Measurements from ENCODE around the gene LRRC36. TPM values are rescaled to one million over a fixed set of nuclear protein-coding genes. Genes with fewer than 3 reads are reported as not detected.
"Not testable (repeated sequence)": the region's sequence is repeated elsewhere in the genome, so short reads cannot be mapped to it uniquely, and the experiment has no call there.

Gene LRRC36
- total RNA-seq, 1 experiment from 2014 or later, result 1.1 TPM

- in situ Hi-C loops (cut with HindIII; ENCODE audit: low pct_unique_long_range_greater_than_20kb, low sequenced_read_pairs), result no loop called here
- DNase-seq (ENCODE audit: low read depth, low spot score), result no peak
Observed at GRCh38 chr16:67407788-67408452, 81.3 kb downstream of the LRRC36 start.

- in situ Hi-C loops (cut with HindIII; ENCODE audit: low pct_unique_long_range_greater_than_20kb, low sequenced_read_pairs), result no loop called here
- DNase-seq (ENCODE audit: low read depth, low spot score), result no peak
Observed at GRCh38 chr16:67409631-67410030, 83.0 kb downstream of the LRRC36 start.

- no peak for DNase-seq (ENCODE audit: low read depth, low spot score)
- in situ Hi-C loops (cut with HindIII; ENCODE audit: low pct_unique_long_range_greater_than_20kb, low sequenced_read_pairs), result no loop called here
Observed at GRCh38 chr16:67411339-67411738, 84.7 kb downstream of the LRRC36 start.

- DNase-seq (ENCODE audit: low read depth, low spot score), result no peak
- in situ Hi-C loops (cut with HindIII; ENCODE audit: low pct_unique_long_range_greater_than_20kb, low sequenced_read_pairs), result no loop called here
Observed at GRCh38 chr16:67412294-67412693, 85.7 kb downstream of the LRRC36 start.

- in situ Hi-C loops (cut with HindIII; ENCODE audit: low pct_unique_long_range_greater_than_20kb, low sequenced_read_pairs), result no loop called here
- no peak for DNase-seq (ENCODE audit: low read depth, low spot score)
Observed at GRCh38 chr16:67413978-67414911, 87.6 kb downstream of the LRRC36 start.

GRCh38 chr16:67415421-67415820 lies 88.8 kb downstream of the LRRC36 start:
- in situ Hi-C loops (cut with HindIII; ENCODE audit: low pct_unique_long_range_greater_than_20kb, low sequenced_read_pairs); DNase-seq (ENCODE audit: low read depth, low spot score): not testable (repeated sequence)

- peak; percentile 54 for DNase-seq (ENCODE audit: low read depth, low spot score)
- in situ Hi-C loops (cut with HindIII; ENCODE audit: low pct_unique_long_range_greater_than_20kb, low sequenced_read_pairs), result no loop called here
Observed at GRCh38 chr16:67415872-67416793, 89.5 kb downstream of the LRRC36 start, which contains the start of gene ZDHHC1. ZDHHC1 (minus strand) TSS chr16:67416477; CDS start chr16:67407775, 8,702 bp downstream.

- in situ Hi-C loops (cut with HindIII; ENCODE audit: low pct_unique_long_range_greater_than_20kb, low sequenced_read_pairs), result no loop called here
- no peak for DNase-seq (ENCODE audit: low read depth, low spot score)
Observed at GRCh38 chr16:67417333-67418061, 90.9 kb downstream of the LRRC36 start.

GRCh38 chr16:67419502-67419901 lies 92.9 kb downstream of the LRRC36 start:
- in situ Hi-C loops (cut with HindIII; ENCODE audit: low pct_unique_long_range_greater_than_20kb, low sequenced_read_pairs), result no loop called here
- DNase-seq (ENCODE audit: low read depth, low spot score), result no peak

- in situ Hi-C loops (cut with HindIII; ENCODE audit: low pct_unique_long_range_greater_than_20kb, low sequenced_read_pairs), result no loop called here
- DNase-seq (ENCODE audit: low read depth, low spot score), result no peak
Observed at GRCh38 chr16:67419931-67420330, 93.3 kb downstream of the LRRC36 start.

- in situ Hi-C loops (cut with HindIII; ENCODE audit: low pct_unique_long_range_greater_than_20kb, low sequenced_read_pairs), result no loop called here
- DNase-seq (ENCODE audit: low read depth, low spot score), result no peak
Observed at GRCh38 chr16:67421030-67421429, 94.4 kb downstream of the LRRC36 start.

- in situ Hi-C loops (cut with HindIII; ENCODE audit: low pct_unique_long_range_greater_than_20kb, low sequenced_read_pairs), result no loop called here
- no peak for DNase-seq (ENCODE audit: low read depth, low spot score)
Observed at GRCh38 chr16:67423015-67423414, 96.4 kb downstream of the LRRC36 start.

- in situ Hi-C loops (cut with HindIII; ENCODE audit: low pct_unique_long_range_greater_than_20kb, low sequenced_read_pairs), result no loop called here
- no peak for DNase-seq (ENCODE audit: low read depth, low spot score)
Observed at GRCh38 chr16:67423611-67424260, 97.1 kb downstream of the LRRC36 start.

- in situ Hi-C loops (cut with HindIII; ENCODE audit: low pct_unique_long_range_greater_than_20kb, low sequenced_read_pairs), result no loop called here
- DNase-seq (ENCODE audit: low read depth, low spot score), result no peak
Observed at GRCh38 chr16:67424261-67424615, 97.6 kb downstream of the LRRC36 start.

- in situ Hi-C loops (cut with HindIII; ENCODE audit: low pct_unique_long_range_greater_than_20kb, low sequenced_read_pairs), result no loop called here
- no peak for DNase-seq (ENCODE audit: low read depth, low spot score)
Observed at GRCh38 chr16:67425061-67425460, 98.4 kb downstream of the LRRC36 start.

GRCh38 chr16:67425580-67425979 lies 99.0 kb downstream of the LRRC36 start:
- DNase-seq (ENCODE audit: low read depth, low spot score), result no peak
- in situ Hi-C loops (cut with HindIII; ENCODE audit: low pct_unique_long_range_greater_than_20kb, low sequenced_read_pairs), result no loop called here

GRCh38 chr16:67426022-67426421 lies 99.4 kb downstream of the LRRC36 start:
- DNase-seq (ENCODE audit: low read depth, low spot score), result no peak
- in situ Hi-C loops (cut with HindIII; ENCODE audit: low pct_unique_long_range_greater_than_20kb, low sequenced_read_pairs), result no loop called here

All from SK-MEL-5 (cell line).